AG04449 (cell line): ENCODE measurements around the gene NR4A1.

ENCODE experiments used
- CTCF ChIA-PET: fragments of 350-600 bp; formaldehyde crosslinking; extraction: SDS; loops from one replicate; lab custom pipeline; 2021; ENCODE audit warnings: antibody characterized with exemption; lab: Yijun Ruan, JAX
- POLR2A ChIA-PET: fragments of 400-600, 350-600 bp; formaldehyde crosslinking; extraction: SDS; loops from one replicate; lab custom pipeline; 2020; ENCODE audit warnings: antibody characterized with exemption, inconsistent platforms; lab: Yijun Ruan, JAX
- DNase-seq: peaks from one replicate; pipeline ENCODE4 v3.0.0-alpha.2; 2010; ENCODE audit warnings: low read depth, low spot score
- H3K4me3 ChIP-seq: 2 replicates; pipeline ENCODE4 v1.5.1; 2011; ENCODE audit warnings: low read depth, mild to moderate bottlenecking, control low read depth, low read length
- CTCF ChIP-seq: IDR thresholded peaks from one replicate; pipeline ENCODE4 v1.5.1; 2011; ENCODE audit warnings: mild to moderate bottlenecking, moderate library complexity, low read length, control low read depth, inconsistent platforms; ENCODE audit not compliant: insufficient read depth; ENCODE audit errors: missing control alignments

Gene NR4A1

GRCh38 chr12:52049286-52049685, 2.0 kb upstream of the NR4A1 start:
- CTCF ChIA-PET = interaction anchor here (7.2 to 32.6 kb wide), 2 partner anchors 23 kb away, joined by 64 to 1695 read pairs; partner anchors contain the start of genes ATG101, NR4A1 and SMIM41
- no peak for DNase-seq
- no peak for TF ChIP-seq CTCF
- H3K4me3 ChIP-seq = no peak overlapping the region
- POLR2A ChIA-PET = no interaction called here

- ChIA-PET CTCF (interaction anchor here (1.3 to 45.6 kb wide), 3 partner anchors 17 to 57 kb away, joined by 5 to 1695 read pairs (median 18); no protein-coding TSS in a partner anchor), POLR2A (no interaction called here)
- no peak for TF ChIP-seq CTCF
- no peak for DNase-seq
- H3K4me3 ChIP-seq = no peak overlapping the region
Measured at GRCh38 chr12:52049688-52050087, 1.6 kb upstream of the NR4A1 start.

GRCh38 chr12:52050116-52050757, 1.0 kb upstream of the NR4A1 start:
- POLR2A ChIA-PET = interaction anchor here (1.3 to 2.4 kb wide), 2 partner anchors 12 to 20 kb away, joined by 3 to 10 read pairs; partner anchors contain the start of gene ATG101
- TF ChIP-seq CTCF = no peak
- H3K4me3 ChIP-seq = peak overlapping the region; percentile 66
- DNase-seq = no peak
- CTCF ChIA-PET = interaction anchor here (1.0 to 45.6 kb wide), 6 partner anchors 16 to 57 kb away, joined by 4 to 1695 read pairs (median 5); partner anchors contain the start of gene ATG101

GRCh38 chr12:52052468-52053186, 1.4 kb downstream of the NR4A1 start:
- H3K4me3 ChIP-seq = no peak overlapping the region
- TF ChIP-seq CTCF = no peak
- CTCF ChIA-PET = interaction anchor here (1.3 to 45.6 kb wide), 4 partner anchors 13 to 20 kb away, joined by 4 to 1695 read pairs (median 12); no protein-coding TSS in a partner anchor
- DNase-seq = no peak
- POLR2A ChIA-PET = interaction anchor here (2.4 kb wide), 1 partner anchor 10 kb away, joined by 10 read pairs; no protein-coding TSS in a partner anchor

- ChIA-PET POLR2A (no interaction called here), CTCF (interaction anchor here (0.9 to 45.6 kb wide), 3 partner anchors 15 to 29 kb away, joined by 3 to 1695 read pairs (median 4); no protein-coding TSS in a partner anchor)
- no peak for DNase-seq
- H3K4me3 ChIP-seq = no peak overlapping the region
- TF ChIP-seq CTCF = no peak
Measured at GRCh38 chr12:52053536-52054209, 2.4 kb downstream of the NR4A1 start.
